ENCODE measurements around the gene VENTX.
"Not testable (repeated sequence)": the region's sequence is repeated elsewhere in the genome, so short reads cannot be mapped to it uniquely, and the experiment has no call there.

VENTX gene

DNA sequence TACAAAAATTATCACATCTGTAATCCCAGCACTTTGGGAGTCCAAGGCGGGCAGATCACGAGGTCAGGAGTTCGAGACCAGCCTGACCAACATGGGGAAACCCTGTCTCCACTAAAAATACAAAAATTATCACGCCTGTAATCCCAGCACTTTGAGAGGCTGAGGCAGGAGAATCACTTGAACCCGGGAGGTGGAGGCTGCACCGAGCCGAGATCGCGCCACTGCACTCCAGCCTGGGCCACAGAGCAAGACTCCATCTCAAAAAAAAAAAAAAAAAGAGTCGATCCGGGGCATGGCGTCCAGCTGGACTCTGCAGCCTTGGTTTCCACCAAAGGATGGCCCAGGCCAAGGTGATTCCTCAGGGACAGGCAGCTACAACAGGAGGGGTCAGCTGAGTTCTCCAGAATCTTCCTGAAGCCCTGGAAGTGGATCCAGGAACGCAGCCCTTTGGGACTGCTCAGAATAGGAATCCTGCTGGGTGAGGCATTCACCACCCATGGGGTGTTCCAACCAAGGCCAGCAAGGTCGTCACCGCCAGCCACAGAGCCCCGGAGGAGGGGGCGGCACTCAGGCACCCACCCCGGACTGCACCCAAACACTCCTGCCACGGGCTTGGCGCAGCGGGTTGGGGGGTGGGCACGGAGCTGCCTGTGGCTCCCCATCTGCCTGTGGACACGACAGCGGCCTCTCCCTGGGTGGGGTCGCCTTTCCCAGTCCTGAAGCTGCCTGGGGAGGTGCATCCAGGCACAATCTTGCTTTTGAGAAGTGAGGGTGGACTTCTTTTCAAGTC, 19.7 kb upstream of the VENTX start:
- no peak for DNase-seq

DNA sequence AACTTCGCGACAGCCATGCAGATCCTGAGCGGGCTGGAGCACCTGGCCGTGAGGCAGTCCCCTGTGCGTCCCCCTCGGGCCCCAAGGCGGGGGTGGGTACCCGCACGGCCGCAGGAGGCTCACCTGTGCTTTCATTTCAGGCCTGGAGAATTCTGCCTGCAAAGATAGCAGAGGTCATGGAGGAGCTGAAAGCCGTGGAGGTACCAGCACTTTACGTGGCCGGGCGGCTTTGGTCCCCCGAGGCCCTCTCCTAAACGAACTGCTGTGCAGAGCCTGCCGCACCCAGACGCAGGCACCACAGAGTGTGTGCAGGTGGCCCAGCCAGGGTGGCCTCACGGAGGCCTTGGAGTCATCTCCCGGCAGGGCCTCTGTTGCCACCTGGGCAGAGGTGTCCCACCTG, 18.8 kb upstream of the VENTX start:
- DNase-seq: no peak

DNA sequence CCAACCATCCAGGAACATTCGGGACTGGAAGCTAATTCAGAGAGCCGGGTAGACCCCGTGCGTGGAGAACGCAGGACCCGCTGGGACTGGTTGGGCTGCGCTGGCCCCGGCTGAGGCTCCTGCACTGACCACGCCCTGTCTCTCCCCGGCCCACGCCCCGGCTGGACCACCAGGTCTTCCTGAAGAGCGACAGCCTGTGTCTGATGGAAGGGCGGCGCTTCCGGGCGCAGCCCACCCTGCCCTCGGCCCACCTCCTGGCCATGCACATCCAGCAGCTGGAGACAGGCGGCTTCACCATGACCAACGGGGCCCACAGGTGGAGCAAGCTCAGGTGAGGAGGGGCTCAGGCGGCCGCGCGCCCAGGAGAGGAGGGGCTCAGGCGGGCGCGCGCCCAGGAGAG, 17.9 kb upstream of the VENTX start:
- DNase-seq: no peak

DNA sequence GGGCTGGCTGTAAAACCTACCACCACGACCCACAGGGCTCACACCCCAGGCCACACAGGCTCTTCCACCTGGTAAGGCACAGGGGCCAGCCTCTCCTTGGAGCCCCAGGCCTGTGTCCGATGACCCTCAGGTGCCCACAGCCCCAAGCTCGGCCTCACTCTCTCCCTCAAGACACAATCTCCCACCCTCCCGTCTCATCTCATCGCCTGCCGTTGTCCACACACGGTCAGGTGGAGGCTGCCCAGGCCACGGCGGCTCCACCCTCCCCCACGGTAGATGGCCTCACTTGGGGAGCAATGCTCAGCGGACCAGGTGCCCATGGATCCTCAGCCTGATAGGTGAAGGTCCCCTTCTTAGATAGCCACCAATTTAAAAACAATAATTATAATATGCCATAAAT, 16.3 kb upstream of the VENTX start:
- DNase-seq: no peak

DNA sequence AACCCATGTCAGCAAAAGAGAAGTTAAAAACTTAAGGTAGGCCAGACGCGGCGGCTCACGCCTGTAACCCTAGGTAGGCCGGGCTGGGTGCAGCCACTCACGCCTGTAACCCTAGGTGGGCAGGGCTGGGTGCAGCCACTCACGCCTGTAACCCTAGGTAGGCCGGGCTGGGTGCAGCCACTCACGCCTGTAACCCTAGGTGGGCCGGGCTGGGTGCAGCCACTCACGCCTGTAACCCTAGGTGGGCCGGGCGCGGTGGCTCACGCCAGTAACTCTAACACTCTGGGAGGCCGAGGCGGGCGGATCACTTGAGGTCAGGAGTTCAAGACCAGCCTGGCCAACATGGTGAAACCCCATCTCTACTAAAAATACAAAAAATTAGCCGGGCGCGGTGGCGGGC, 15.9 kb upstream of the VENTX start:
- not testable (repeated sequence) for DNase-seq

DNA sequence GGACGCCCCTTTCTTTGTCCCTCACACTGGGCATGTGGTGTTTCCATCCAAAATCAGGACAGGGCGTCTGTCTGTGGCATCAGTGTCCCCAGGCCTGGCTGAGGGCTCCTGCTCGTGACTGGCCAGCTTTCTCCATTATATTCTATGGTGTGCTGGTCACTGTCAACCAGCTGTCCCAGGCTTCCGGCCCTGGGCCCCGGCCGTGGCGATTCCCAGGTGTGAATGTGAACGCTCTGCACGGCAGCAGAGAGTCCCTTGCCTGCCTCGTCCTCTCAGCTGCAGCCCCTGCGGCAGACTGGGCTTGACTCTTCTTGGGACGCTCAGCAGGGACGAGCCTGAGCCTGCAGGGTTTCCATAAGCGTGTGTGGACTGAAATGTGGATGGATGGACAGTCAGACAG, 13.6 kb upstream of the VENTX start:
- DNase-seq: no peak

DNA sequence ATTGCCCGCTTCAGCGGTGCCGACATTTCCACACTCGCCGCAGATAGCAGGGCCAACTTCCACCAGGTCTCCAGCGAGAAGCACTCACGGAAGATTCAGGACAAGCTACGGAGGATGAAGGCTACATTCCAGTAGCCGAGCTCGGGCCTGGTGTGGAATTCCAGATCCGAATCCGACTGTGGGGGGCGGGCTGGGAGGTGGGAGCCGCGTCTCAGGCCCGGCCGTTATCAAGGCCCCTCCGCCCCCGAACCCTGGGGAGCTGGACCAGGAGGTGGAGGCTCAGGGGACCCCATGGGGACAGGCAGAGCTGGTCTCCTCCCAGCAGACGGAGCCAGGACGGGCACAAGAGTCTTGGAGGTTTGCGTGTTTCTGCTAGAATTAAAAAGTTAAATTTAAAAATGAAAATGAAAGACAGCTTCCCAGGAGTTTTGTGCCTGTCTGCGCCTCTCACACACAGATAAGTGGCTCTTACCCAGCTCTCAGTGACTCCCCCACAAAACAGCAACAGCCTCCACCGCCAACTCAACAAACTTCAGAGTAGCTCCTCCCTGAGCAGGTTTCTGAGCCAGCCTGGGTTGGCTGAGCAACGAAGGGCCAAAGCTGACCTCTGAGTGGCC, 12.8 kb upstream of the VENTX start:
- no peak for DNase-seq

DNA sequence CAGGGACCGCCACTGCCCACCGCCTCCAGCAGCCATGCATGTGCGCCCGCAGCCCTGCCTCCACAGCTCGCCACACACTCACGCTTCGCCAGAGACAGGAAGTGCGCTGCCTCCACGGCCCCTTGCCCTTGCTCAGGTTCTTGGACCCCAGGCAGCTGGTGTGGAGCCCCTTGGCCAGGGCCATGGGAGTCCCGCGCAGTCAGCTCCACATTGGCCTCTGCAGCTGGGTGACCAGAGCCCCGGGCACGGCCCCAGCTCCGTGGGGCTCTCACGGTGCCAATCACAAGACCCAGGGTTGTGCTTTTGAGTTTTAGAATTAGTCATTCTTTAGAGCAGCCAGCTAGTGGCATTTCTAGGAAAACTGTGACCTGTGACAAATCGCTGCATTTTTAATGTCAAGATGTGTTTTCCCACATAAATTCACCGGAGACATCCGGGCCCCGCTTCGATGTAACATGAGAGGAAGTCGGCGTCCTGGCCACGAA, 11.9 kb upstream of the VENTX start:
- DNase-seq: no peak

DNA sequence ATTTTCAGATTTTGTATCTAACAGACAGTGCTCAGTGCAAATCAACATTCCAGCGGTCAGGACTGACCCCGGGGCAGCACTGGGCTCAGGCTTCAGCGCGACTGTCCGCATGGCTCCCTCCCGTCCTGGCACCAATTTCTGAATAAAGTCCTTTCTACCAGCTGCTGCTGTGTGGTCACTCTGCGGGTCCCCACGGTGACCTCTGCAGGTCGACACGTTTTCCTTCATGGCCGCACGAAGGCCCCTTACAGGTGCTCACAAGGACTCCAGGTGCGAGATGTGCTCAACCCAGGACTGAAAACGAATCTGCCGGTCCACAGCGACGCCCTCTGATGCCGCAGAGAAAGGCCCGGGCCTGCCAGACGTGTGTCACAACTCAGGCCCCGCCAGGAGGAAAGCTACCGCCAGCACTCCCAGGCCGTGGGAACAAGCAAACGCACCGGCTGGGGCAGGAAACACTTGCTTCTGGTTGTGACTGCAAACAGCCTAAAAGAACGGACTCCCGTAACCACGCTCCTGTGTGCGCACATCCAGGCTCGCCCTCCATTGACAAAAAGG, 11.3 kb upstream of the VENTX start:
- DNase-seq: no peak

DNA sequence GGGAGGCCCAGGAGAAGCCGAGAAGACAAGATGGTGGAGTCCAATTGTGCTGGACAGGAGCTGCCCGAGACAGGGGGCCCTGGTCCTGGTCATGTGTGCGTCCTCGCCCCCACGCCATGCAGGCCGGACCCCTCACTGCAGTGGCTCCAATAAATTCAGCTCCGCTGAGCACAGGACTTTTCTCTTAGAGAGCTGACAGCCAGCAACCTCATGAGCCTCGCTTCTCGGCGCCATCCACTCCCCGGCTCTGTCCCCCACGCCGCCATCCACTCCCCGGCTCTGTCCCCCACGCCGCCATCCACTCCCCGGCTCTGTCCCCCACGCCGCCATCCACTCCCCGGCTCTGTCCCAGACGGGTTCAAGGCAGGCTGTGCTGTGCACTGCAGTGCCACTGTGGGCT, 10.4 kb upstream of the VENTX start:
- DNase-seq: no peak

DNA sequence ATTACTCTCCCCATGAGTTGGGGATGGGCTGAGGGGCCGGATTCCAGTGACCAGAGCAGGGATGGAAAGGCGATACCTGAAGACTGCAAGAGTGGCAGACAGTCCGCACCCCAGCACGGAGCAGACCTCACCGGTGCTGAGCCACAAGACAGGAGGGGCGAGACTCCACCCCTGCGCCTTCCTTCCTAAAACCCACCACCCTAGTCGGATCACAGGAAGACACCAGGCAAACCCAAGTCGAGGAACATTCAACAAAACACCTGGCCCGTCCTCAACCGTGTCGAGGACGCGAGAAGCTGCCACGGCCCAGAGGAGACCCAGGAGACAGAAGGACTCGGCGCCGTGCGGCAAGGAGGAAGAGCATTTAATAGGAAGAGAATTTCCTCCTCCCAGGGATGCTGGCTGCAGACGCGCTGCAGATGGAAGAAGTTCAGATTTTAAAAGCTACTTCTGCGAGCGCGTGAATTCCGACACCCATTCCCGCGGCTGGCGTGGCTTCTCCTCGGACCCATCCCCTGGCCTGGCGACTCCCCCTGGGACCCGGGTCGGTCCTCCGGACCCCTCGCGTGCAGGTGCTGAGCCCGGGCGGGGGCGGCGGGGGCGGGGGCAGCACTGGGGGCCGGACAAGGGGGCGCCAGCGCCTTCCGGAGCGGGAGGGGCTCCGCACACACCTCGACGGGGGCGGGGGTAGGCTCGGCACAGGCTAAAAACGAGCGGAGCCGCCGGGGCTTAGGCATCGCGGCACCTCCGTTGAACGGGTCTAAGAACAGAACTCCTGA, 8.2 kb upstream of the VENTX start:
- DNase-seq: no peak

DNA sequence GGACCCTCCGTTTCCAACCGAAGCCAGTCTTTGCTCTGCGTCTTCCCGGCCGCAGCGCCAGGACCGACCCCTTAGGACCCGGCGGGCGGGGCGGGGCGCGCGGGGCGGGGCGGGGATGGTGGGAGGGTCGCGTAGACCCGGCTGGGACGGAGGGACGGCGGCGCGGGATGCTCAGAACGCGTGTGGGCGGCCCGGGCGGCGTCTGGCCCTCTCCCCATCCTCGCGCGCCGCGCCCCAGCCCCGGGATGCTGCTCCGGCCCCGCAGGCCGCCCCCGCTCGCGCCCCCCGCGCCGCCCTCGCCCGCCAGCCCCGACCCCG, 7.7 kb upstream of the VENTX start, which contains the start of gene UTF1:
UTF1 (plus strand) TSS at position 174 of the 318 bp plus-strand sequence; CDS start at position 246, 72 bp downstream.
- no peak for DNase-seq

DNA sequence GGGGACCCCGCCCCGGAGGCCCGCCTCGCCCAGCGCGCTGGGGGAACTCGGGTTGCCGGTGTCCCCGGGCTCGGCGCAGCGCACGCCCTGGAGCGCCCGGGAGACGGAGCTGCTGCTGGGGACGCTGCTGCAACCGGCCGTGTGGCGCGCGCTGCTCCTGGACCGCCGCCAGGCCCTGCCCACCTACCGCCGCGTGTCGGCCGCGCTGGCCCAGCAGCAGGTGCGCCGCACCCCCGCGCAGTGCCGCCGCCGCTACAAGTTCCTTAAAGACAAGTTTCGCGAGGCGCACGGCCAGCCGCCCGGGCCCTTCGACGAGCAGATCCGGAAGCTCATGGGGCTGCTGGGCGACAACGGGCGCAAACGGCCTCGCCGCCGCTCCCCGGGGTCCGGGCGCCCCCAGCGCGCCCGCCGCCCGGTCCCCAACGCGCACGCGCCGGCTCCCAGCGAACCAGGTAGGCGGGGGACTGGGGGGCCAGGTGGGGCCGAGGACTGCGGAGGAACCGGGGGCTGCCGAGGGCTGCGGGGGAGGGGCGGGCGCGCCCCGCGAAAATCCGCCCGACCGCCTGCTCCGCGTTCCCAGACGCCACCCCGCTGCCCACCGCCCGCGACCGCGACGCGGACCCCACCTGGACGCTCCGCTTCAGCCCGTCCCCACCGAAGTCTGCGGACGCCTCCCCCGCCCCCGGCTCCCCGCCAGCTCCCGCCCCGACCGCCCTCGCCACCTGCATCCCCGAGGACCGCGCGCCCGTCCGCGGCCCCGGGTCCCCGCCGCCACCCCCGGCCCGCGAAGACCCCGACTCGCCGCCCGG, 7.1 kb upstream of the VENTX start:
- no peak for DNase-seq

DNA sequence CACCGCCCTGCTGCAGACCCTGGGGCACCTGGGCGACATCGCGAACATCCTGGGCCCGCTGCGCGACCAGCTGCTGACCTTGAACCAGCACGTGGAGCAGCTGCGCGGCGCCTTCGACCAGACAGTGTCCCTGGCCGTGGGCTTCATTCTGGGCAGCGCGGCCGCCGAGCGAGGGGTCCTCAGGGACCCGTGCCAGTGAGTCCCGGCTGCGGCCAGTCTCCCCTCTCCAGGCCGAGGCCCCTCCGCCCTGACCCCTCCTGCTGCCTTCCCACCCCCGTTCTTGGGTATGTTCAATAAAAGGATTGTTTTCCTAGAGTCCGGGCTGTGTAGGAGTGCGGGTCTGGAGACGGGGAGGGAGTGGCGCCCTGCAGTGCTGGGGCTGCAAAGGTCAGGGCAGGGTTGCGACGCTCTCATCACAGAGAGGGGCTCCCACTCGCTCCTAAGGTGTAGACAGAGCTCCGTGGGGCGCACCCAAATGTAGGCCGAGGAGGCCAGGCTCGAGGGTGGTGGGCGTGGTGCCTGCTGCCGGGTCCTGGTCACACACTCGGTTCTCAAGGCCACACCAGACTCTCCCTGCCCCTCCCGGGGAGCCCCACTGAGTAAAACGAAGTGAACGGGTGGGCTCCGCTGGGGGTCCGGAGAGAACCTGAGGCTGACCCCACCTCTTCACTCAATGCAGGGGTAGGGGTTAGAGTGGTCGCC, 6.3 kb upstream of the VENTX start:
- no peak for DNase-seq

DNA sequence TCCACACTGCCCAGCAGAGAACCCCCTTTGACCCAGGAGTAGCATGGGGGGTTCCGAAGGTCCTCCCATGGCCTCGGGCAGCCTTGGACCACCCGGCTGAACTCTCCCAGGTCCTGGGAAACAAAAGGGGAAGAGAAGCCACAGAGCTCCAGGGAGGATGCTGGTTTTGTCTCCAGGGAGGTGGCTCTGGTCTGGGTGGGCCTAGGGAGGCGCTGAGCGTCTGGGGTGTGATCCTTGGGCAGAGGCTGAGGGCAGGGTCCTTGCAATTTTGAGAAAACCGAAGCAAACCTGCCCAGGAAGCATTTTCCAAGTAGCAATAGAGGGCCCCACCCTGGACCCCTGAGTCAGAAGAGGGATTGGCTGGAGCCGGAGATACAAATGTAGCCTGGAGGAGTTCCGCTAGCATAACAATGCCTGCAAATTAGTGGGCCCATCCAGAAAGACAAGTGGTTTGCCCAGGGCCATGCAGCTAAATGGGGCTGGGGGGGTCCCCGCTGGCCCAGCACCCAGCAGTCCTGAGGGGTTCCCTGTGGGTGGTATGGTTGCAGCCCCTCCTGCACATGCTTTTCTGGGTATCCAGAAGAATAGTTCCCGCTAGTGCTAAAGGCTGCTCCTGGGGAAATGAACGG, 5.6 kb upstream of the VENTX start:
- no peak for DNase-seq

DNA sequence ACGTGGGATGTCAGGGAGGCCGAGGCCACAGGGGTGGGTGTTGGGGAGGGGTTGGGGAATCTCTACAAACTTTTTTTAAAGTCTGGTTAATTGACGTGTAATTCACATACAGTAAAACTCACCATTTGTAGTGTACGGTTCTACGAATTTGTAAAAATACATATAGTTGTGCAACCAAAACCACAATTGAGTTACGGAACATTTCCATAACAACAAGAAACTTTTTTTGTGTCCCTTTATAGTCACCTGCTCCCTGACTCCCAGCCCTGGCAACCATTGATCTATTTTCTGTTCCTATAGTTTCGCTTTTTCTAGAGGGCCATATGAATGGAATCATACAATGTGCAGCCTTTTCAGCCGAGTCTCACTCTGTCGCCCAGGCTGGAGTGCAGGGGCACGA, 2.9 kb upstream of the VENTX start:
- DNase-seq: not testable (repeated sequence)

DNA sequence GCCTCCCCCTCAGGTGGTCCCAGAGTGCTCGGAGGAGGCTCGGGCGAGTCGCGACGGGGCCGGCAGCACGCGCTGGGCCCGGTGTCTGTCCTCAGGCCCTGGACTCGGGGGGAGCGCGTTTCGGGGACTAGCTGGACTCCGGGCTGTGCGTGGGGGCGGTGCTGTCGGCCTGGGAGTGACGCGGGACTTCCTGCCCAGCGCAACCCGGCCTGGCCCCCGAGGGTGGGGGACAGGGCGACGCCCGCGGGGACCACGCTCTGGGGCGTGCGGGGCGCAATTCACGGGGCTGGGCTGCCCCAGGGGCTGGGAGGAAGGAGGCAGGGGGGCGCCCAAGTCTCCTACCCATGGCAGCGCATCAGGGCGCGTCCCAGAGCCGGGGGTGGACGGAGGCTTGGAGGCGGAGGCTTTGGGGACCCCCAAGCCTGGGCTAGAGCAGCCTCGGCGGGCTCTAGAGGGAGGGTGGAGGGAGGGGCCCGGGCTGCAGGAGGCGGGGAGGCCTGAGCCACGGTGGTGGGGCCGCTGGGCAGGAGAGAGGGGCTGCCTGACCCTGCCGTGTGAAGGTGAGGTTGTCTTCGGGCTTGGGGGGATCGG, 2.3 kb upstream of the VENTX start:
- DNase-seq: no peak

DNA sequence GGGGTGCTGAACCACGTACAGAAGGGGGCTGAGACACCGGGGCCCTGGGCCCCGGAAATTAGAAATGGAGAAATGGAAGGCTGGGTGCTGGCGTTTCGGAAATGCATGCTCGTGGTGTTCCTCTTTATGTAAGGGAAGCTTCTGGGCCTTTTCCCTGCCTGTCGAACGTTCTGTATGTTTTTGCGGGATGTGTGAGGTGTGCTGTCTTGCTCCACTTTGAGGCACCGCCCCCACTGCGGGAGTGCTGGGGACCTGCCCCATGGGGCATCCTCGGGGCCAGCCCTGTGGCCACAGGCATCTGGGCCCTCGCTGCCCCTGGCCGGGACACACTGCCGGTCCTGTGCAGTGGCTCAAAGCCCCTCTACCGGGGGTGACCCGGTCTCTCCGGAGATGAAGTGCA, 1.7 kb upstream of the VENTX start:
- DNase-seq: no peak

DNA sequence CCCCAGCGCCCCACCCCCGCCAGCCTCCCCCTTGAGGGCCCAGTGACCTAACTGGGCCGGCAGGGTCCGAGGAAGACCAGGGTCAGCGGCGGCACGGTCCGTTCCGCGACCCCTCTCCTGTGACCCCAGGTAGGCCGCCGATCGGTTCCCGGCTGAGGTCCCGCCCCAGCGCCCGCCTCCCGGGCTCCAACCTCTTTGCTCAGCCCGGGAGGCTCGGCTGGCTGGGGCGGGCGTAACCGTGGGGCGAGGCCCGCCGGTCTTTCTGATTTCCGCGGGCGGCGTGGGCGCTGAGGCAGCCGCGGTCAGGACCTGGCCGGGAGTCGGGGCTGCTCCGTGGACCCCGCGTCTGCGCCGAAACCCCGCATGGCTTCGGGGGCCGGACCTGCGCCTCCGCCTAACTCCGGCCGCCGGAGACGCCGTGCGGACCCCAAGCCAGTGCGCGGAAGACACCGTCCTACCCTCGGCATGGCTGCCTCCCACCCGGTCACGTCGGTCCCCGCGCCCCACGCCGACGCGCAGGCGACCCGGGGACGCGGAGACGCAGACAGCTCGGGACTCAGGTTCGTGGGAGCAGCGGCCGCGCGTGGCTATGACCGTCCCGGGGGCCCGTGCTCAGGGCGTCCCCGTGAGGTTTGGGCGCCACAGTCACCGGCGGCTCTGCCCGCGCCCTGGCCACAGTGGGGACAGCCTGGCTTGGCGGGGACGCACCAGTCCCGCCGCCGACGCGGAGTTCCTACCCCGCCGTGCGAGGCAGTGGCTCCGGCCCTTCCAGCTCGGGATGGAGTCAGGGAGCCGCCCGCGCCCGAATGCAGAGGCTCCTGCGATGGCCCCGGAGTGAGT, 1.0 kb upstream of the VENTX start:
- no peak for DNase-seq

DNA sequence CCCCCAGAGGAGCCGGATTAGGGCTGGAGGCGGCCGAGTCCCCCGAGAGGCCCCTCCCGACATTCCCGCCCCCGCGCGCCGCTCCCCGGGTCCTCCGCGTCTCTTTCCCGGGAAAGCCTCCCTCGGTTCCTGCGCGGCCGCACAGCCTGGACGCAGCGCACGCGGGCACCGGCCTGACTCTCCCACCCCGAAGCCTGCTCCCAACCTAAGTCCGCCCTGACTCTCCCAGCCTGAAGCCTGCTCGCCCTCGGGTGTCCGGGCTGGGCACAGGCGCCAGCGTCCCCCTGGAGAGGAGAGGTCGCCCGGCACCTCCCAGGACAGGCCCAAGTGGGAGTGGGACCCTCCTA, 441 bp upstream of the VENTX start:
- DNase-seq: no peak

DNA sequence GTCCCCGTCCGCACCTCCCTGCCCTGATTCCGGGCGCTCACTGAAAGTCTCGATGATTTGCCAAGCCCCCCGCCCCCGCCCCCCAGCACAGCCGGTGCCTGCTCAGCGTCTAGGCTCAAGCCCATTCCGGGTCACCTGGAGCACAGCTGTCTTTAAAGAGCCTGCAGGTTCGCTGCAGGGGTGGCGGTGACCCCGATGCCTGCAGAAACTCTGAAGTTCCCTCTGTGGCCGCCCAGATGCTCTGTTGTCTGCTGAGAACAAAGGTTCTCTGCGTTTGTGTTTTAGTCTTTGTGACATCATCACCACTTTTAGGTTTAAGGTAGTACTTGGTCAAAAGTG, 780 bp downstream of the VENTX start:
- no peak for DNase-seq
